ENCODE data around the gene CRADD.

DNA sequence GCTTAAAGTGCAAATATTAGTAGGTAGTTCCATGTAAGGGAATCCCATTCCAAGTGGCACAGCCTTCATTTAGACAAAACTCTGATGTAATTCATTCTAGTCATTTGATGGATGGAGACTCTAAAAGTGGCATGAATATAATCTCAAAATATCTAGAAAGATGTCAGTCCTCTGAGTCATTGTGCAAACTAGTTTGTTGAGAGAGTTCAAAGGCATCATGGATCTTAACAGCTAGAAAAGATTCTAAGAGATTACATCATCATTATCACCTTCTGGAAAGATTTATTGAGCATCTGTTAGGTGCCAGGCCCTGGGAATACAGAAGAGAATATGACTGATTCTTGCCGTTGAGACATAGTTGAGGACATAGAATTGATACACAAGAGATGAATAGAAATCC, 30.7 kb downstream of the CRADD start:
- TF ChIP-seq, protein P1, sequence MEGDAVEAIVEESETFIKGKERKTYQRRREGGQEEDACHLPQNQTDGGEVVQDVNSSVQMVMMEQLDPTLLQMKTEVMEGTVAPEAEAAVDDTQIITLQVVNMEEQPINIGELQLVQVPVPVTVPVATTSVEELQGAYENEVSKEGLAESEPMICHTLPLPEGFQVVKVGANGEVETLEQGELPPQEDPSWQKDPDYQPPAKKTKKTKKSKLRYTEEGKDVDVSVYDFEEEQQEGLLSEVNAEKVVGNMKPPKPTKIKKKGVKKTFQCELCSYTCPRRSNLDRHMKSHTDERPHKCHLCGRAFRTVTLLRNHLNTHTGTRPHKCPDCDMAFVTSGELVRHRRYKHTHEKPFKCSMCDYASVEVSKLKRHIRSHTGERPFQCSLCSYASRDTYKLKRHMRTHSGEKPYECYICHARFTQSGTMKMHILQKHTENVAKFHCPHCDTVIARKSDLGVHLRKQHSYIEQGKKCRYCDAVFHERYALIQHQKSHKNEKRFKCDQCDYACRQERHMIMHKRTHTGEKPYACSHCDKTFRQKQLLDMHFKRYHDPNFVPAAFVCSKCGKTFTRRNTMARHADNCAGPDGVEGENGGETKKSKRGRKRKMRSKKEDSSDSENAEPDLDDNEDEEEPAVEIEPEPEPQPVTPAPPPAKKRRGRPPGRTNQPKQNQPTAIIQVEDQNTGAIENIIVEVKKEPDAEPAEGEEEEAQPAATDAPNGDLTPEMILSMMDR (IDR thresholded peaks at IDR 0.05; ENCODE audit: borderline replicate concordance, extremely low read depth, low read length, poor library complexity, severe bottlenecking), result no peak
- TF ChIP-seq EZH2 (IDR thresholded peaks at IDR 0.05; ENCODE audit: borderline replicate concordance, low read depth, low read length, severe bottlenecking), result no peak

Measured in DND-41 (cell line).